Heart left ventricle (tissue), 13 donors: ENCODE measurements around the gene RNF19B.

Experiments
- CTCF ChIP-seq, 12 donors: fragments of 200-600 bp; sonication (generic) in 4 of 12; IDR thresholded peaks; one replicate each; pipeline versions ENCODE4 v1.5.0 to v1.8.0; 2018 to 2022; ENCODE audit warnings: antibody characterized with exemption in 12 of 12, mild to moderate bottlenecking in 5 of 12
- POLR2A ChIP-seq, 2 donors: fragments of 450-650 bp; IDR thresholded peaks; one replicate each; pipeline ENCODE4 v1.6.1; 2017; ENCODE audit warnings: antibody characterized with exemption in 2 of 2, mild to moderate bottlenecking in 2 of 2, moderate library complexity in 2 of 2
- donor health status: ischemic (EF 13 %, LVEDD 7.1; RV severe dilation, severe dysfunction).
- donor health status: DM: no; HTN: yes; CAD: no.
- donor health status: DM: no; HTN: no; CAD: no.
- donor health status: ischemic (EF 25% LVEDD 6.9; RV normal size, moderate dysfunction).
- donor health status: ischemic (EF 25% LVEDD 5.7; RV mildly dilated, moderate dysfunction).
- donor health status: ischemic (EF 35%, LVEDD 5.7; RV mildly dilated, moderate dysfunction).
- donor health status: nonischemic (EF 11% LVEDD 7.7; RV severe dilation, severe dysfunction).
- donor health status: DM: yes; HTN: yes; CAD: no.
- donor health status: PGD.
- donor health status: ischemic (EF 29% LVEDD 5.4; RV normal size, mild dysfunction).
- donor health status: nonischemic (EF 23%, LVEDD 6.1; RV moderate dilation, normal function).

GRCh38 chr1:32892368-32893197 lies 72.0 kb downstream of the RNF19B start:
- TF ChIP-seq CTCF (IDR thresholded peaks at IDR 0.05) (peak in 10 of 12 donors; percentile 15 to 59 (median 40)), POLR2A (IDR thresholded peaks at IDR 0.05) (no peak)
